SH-SY5Y (cell line): ENCODE measurements around the gene PHACTR1.

Source experiments
- GATA2 ChIP-seq: IDR thresholded peaks from 2 replicates; pipeline ENCODE4 v1.6.1; 2011; ENCODE audit warnings: mild to moderate bottlenecking, low read depth, low read length
- GATA3 ChIP-seq: IDR thresholded peaks from 2 replicates; pipeline ENCODE4 v1.6.1; 2011; ENCODE audit warnings: low read depth, mild to moderate bottlenecking, low read length, moderate library complexity

Gene PHACTR1

GRCh38 chr6:13328076-13328874 lies 611.7 kb downstream of the PHACTR1 start, which contains the start of gene TBC1D7:
TBC1D7 (minus strand) TSS chr6:13328537; CDS start chr6:13326898, 1,639 bp downstream.
- TF ChIP-seq GATA2 (no peak), GATA3 (no peak)

GRCh38 chr6:13328875-13329183 lies 612.3 kb downstream of the PHACTR1 start:
- TF ChIP-seq GATA2 (no peak), GATA3 (no peak)

- TF ChIP-seq GATA2 = no peak
Observed at GRCh38 chr6:13331516-13332348, 615.2 kb downstream of the PHACTR1 start.

- TF ChIP-seq GATA2 (no peak), GATA3 (no peak)
Observed at GRCh38 chr6:13332349-13332706, 615.8 kb downstream of the PHACTR1 start.

- TF ChIP-seq GATA3 (no peak), GATA2 (no peak)
Observed at GRCh38 chr6:13334953-13335352, 618.4 kb downstream of the PHACTR1 start.

GRCh38 chr6:13336553-13336952 lies 620.0 kb downstream of the PHACTR1 start:
- TF ChIP-seq GATA2 (no peak), GATA3 (no peak)

GRCh38 chr6:13338038-13338437 lies 621.5 kb downstream of the PHACTR1 start:
- TF ChIP-seq GATA2 (no peak), GATA3 (no peak)
